GM19099 (cell line): ENCODE measurements around the gene SPAG17.

Experiments used
- POLR2A ChIP-seq: IDR thresholded peaks from 3 replicates; pipeline ENCODE4 v1.6.1; 2011; ENCODE audit warnings: low read depth; ENCODE audit not compliant: insufficient read length; ENCODE audit errors: extremely low read depth

The SPAG17 gene

GRCh38 chr1:118144684-118145083 is 40.3 kb downstream of the SPAG17 start:
- TF ChIP-seq POLR2A, result no peak

GRCh38 chr1:118143831-118144230 is 41.2 kb downstream of the SPAG17 start:
- no peak for TF ChIP-seq POLR2A

- TF ChIP-seq POLR2A, result no peak
These were observed 41.9 kb downstream of the SPAG17 start for GRCh38 chr1:118143121-118143520.

GRCh38 chr1:118142546-118142945 is 42.5 kb downstream of the SPAG17 start:
- no peak for TF ChIP-seq POLR2A

GRCh38 chr1:118137900-118138299 is 47.1 kb downstream of the SPAG17 start:
- no peak for TF ChIP-seq POLR2A

- TF ChIP-seq POLR2A, result no peak
These were observed 48.7 kb downstream of the SPAG17 start for GRCh38 chr1:118136187-118136941.

GRCh38 chr1:118132000-118132399 is 53.0 kb downstream of the SPAG17 start:
- no peak for TF ChIP-seq POLR2A

- TF ChIP-seq POLR2A, result no peak
These were observed 56.3 kb downstream of the SPAG17 start for GRCh38 chr1:118128761-118129160.

- TF ChIP-seq POLR2A, result no peak
These were observed 61.0 kb downstream of the SPAG17 start for GRCh38 chr1:118124064-118124463.

- TF ChIP-seq POLR2A, result no peak
These were observed 61.8 kb downstream of the SPAG17 start for GRCh38 chr1:118123116-118123839.

- TF ChIP-seq POLR2A, result no peak
These were observed 62.6 kb downstream of the SPAG17 start for GRCh38 chr1:118122234-118123004.

GRCh38 chr1:118118873-118119463 is 66.1 kb downstream of the SPAG17 start:
- no peak for TF ChIP-seq POLR2A

GRCh38 chr1:118118469-118118868 is 66.6 kb downstream of the SPAG17 start:
- TF ChIP-seq POLR2A, result no peak

- no peak for TF ChIP-seq POLR2A
These were observed 67.5 kb downstream of the SPAG17 start for GRCh38 chr1:118117521-118117920.

GRCh38 chr1:118116909-118117308 is 68.1 kb downstream of the SPAG17 start:
- TF ChIP-seq POLR2A, result no peak
